Esophagus muscularis mucosa (tissue), 2 donors: ENCODE measurements around the gene ADAMTS9.

ENCODE experiments used
- POLR2A ChIP-seq: fragments of 450-650 bp; IDR thresholded peaks from one replicate; pipeline ENCODE4 v1.6.1; 2017; ENCODE audit warnings: antibody characterized with exemption, moderate library complexity, mild to moderate bottlenecking, low read depth
- POLR2AphosphoS5 ChIP-seq, 2 donors: sonication (generic); formaldehyde crosslinking; IDR thresholded peaks; one replicate each; pipeline ENCODE4 v1.6.1; 2017; ENCODE audit warnings: antibody characterized with exemption in 2 of 2

DNA sequence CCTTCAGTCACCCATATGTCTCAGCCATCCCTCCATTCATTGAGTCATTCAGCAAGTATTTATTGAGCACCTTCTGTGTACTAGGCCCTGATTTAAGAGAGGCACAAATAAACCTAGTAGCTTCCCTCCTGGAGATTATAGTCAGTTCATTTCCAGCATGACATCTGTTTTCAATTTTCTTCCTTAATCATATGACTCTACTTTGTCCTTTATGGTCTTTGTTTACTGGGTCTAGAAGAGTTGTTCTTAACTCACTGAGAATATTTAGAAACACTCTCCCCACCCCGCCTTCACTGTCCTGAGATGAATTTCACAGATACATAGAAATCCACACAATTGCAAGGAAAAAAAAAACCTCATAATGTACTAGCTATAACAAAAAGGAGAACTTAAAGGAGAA is 44.8 kb upstream of the ADAMTS9 start:
- TF ChIP-seq POLR2AphosphoS5 (IDR thresholded peaks at IDR 0.05), result no peak
- TF ChIP-seq POLR2A, result no peak
